Parathyroid adenoma (tissue), 2 donors: Measurements from ENCODE around the gene CDHR2.

Source experiments
- H2AFZ ChIP-seq: fragments of 300-600 bp; sonication (generic); one replicate; pipeline ENCODE4 v1.7.0; 2017; ENCODE audit warnings: antibody characterized with exemption, mild to moderate bottlenecking
- H3K27ac ChIP-seq: fragments of 300-600 bp; sonication (generic); one replicate; pipeline ENCODE4 v1.7.0; 2017
- H3K27me3 ChIP-seq: fragments of 300-600 bp; sonication (generic); one replicate; pipeline ENCODE4 v1.7.0; 2017; ENCODE audit warnings: low read length; ENCODE audit not compliant: control insufficient read depth, insufficient read depth
- H3K36me3 ChIP-seq: fragments of 300-600 bp; sonication (generic); one replicate; pipeline ENCODE4 v1.7.0; 2017; ENCODE audit warnings: low read length; ENCODE audit not compliant: control insufficient read depth, insufficient read depth
- H3K4me1 ChIP-seq: fragments of 300-600 bp; sonication (generic); one replicate; pipeline ENCODE4 v1.7.0; 2017; ENCODE audit warnings: control low read depth
- H3K4me2 ChIP-seq: fragments of 300-600 bp; sonication (generic); one replicate; pipeline ENCODE4 v1.7.0; 2017; ENCODE audit warnings: low read length
- H3K4me3 ChIP-seq: fragments of 300-600 bp; sonication (generic); one replicate; pipeline ENCODE4 v1.7.0; 2017; ENCODE audit warnings: low read depth, low read length
- H3K79me2 ChIP-seq: fragments of 300-600 bp; sonication (generic); one replicate; pipeline ENCODE4 v1.7.0; 2017; ENCODE audit warnings: control low read depth
- H3K9ac ChIP-seq: fragments of 300-600 bp; sonication (generic); one replicate; pipeline ENCODE4 v1.7.0; 2017; ENCODE audit warnings: mild to moderate bottlenecking
- H3K9me3 ChIP-seq: fragments of 300-600 bp; sonication (generic); one replicate; pipeline ENCODE4 v1.7.0; 2017; ENCODE audit warnings: low read length; ENCODE audit not compliant: control insufficient read depth
- CTCF ChIP-seq: fragments of 300-600 bp; sonication (generic); IDR thresholded peaks from one replicate; pipeline ENCODE4 v1.7.0; 2017; ENCODE audit warnings: antibody characterized with exemption, mild to moderate bottlenecking
- donor health status: primary hyperparathyroidism.

The CDHR2 gene

GRCh38 chr5:176592573-176592972, 43.4 kb downstream of the CDHR2 start:
- no peak for TF ChIP-seq CTCF
- Histone ChIP-seq H3K36me3 (no peaks in the 10 kb centered on the region), H3K4me3 (no peak overlapping the region), H3K9me3 (no peaks in the 10 kb centered on the region), H3K79me2 (no peaks in the 10 kb centered on the region), H3K4me2 (no peak overlapping the region), H3K27ac (no peak overlapping the region), H3K9ac (no peak overlapping the region), H2AFZ (no peak overlapping the region), H3K4me1 (no peaks in the 10 kb centered on the region), H3K27me3 (no peaks in the 10 kb centered on the region)

- Histone ChIP-seq H3K79me2 (no peaks in the 10 kb centered on the region), H3K27ac (no peak overlapping the region), H3K4me3 (no peak overlapping the region), H3K4me2 (no peak overlapping the region), H3K4me1 (no peaks in the 10 kb centered on the region), H3K36me3 (no peaks in the 10 kb centered on the region), H2AFZ (no peak overlapping the region), H3K9ac (no peak overlapping the region), H3K27me3 (no peaks in the 10 kb centered on the region), H3K9me3 (no peaks in the 10 kb centered on the region)
- TF ChIP-seq CTCF, result no peak
These were observed 44.2 kb downstream of the CDHR2 start for GRCh38 chr5:176593273-176593869.

- no peaks in the 10 kb centered on the region for H3K36me3 ChIP-seq
- no peak overlapping the region for H3K27ac ChIP-seq
- TF ChIP-seq CTCF, result no peak
- no peaks in the 10 kb centered on the region for H3K27me3 ChIP-seq
- no peaks in the 10 kb centered on the region for H3K4me1 ChIP-seq
- no peak overlapping the region for H3K4me2 ChIP-seq
- H3K79me2 ChIP-seq, result no peaks in the 10 kb centered on the region
- H2AFZ ChIP-seq, result no peak overlapping the region
- H3K4me3 ChIP-seq, result no peak overlapping the region
- H3K9me3 ChIP-seq, result no peaks in the 10 kb centered on the region
- H3K9ac ChIP-seq, result no peak overlapping the region
These were observed 45.4 kb downstream of the CDHR2 start for GRCh38 chr5:176594554-176594953.

- Histone ChIP-seq H3K4me1 (no peaks in the 10 kb centered on the region), H3K36me3 (no peaks in the 10 kb centered on the region), H3K27ac (no peak overlapping the region), H3K79me2 (no peaks in the 10 kb centered on the region), H3K9me3 (no peaks in the 10 kb centered on the region), H2AFZ (no peak overlapping the region), H3K9ac (no peak overlapping the region), H3K4me3 (no peak overlapping the region), H3K27me3 (no peaks in the 10 kb centered on the region), H3K4me2 (no peak overlapping the region)
- TF ChIP-seq CTCF, result no peak
These were observed 46.3 kb downstream of the CDHR2 start for GRCh38 chr5:176595386-176595943.

GRCh38 chr5:176596069-176596644, 47.0 kb downstream of the CDHR2 start:
- Histone ChIP-seq H3K4me3 (no peak overlapping the region), H3K27me3 (no peaks in the 10 kb centered on the region), H3K4me2 (peak overlapping the region; percentile 33), H3K4me1 (no peaks in the 10 kb centered on the region), H3K27ac (no peak overlapping the region), H3K79me2 (no peaks in the 10 kb centered on the region), H3K9ac (no peak overlapping the region), H2AFZ (no peak overlapping the region), H3K36me3 (no peaks in the 10 kb centered on the region), H3K9me3 (no peaks in the 10 kb centered on the region)
- no peak for TF ChIP-seq CTCF
